Fibroblast of the aortic adventitia (primary cell): ENCODE results near the gene IPPK. TPM values are rescaled to one million over a fixed set of nuclear protein-coding genes. Genes with fewer than 3 reads are reported as not detected.

Source experiments
- DNase-seq: peaks from one replicate; pipeline ENCODE4 v3.0.0-alpha.2; 2010; ENCODE audit warnings: low read depth
- H3K4me3 ChIP-seq: 2 replicates; pipeline ENCODE4 v1.5.1; 2011; ENCODE audit warnings: low read depth, mild to moderate bottlenecking, control low read depth, low read length, moderate library complexity
- CTCF ChIP-seq: IDR thresholded peaks from 2 replicates; pipeline ENCODE4 v1.5.1; 2011; ENCODE audit warnings: mild to moderate bottlenecking, low read length, control low read depth, inconsistent platforms; ENCODE audit not compliant: insufficient read depth
- total RNA-seq: library from RNA; depleted of rRNA; stranded (reverse); fragments of >200 nt; gene quantifications from 2 replicates; pipeline ENCODE4 v1.2.3, GENCODE V29; 2012; ENCODE audit warnings: low replicate concordance

IPPK gene
- total RNA-seq, 1 donor: 9.6 TPM

DNA sequence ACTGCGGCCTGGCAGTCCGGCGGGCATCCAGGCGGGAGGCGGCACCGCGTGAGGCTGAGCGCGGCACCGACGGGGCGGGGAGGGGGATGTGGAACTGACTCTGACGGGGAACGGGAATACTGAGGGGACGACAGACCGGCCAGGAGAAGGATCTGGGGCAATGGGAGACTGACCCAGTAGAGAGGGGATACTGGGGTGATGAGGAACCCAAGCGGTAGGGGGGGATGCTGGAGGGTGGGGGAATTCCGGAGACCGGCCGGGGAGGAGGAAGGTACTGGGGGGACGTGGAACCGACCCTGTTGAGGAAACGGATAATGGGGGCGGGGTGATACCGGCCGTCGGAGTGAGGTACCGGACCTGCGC is 423 bp downstream of the IPPK start:
- no peak for TF ChIP-seq CTCF
- no peak for DNase-seq
- H3K4me3 ChIP-seq: peak overlapping the region; percentile 98

GRCh38 chr9:92668746-92669526 is 995 bp downstream of the IPPK start:
- TF ChIP-seq CTCF: no peak
- DNase-seq: peak; percentile 51
- peak overlapping the region; percentile 98 for H3K4me3 ChIP-seq

DNA sequence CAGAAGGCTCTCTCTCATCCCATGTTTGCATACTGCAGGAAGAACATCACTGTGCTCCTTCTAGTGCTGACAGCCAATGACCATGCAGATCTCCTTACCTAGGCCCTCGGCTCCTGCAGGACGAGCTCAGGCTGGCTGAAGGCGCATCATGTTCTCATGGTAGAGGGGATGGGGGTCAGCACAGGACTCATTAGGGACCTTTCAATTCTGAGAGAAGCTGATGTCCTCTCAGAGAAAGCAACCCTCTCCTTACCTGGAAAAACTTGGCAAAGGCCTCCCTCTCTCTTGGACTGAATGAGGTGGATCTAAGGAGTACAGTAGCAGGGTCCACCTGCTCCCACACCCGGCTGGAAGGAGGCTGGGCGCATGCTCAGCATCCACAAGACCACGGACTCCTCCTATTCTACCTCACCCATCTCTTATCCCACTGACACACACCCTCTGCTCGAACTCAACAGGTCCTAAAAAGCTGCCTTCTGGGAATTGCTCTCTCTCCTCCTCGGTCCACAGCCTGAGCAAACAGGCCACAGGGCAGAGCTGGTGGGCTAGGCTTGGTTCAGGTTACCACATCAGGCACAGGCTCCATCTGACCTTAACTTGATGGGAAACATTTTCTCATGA is 2.9 kb downstream of the IPPK start:
- TF ChIP-seq CTCF: no peak
- no peak for DNase-seq
- no peak overlapping the region for H3K4me3 ChIP-seq

DNA sequence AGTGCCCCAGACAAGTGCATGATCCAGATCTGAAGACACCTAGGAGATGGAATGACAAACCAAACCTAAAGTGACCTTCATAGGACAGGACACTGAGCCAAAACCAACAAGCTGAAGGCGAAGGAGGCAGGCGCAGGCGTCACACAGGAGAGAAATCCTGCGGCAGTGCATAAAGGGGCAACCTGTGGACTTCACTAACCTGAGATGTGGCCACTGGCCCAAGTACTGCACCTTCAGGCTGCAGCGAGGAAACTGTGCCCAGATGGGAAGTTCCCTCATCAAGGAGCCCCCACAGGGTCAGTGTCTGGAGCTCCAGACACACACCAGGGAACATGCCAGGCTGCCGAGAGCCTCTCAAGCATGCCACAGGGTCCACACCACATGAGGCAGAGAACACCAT is 3.7 kb downstream of the IPPK start:
- no peak for DNase-seq
- H3K4me3 ChIP-seq: no peak overlapping the region
- TF ChIP-seq CTCF: no peak

DNA sequence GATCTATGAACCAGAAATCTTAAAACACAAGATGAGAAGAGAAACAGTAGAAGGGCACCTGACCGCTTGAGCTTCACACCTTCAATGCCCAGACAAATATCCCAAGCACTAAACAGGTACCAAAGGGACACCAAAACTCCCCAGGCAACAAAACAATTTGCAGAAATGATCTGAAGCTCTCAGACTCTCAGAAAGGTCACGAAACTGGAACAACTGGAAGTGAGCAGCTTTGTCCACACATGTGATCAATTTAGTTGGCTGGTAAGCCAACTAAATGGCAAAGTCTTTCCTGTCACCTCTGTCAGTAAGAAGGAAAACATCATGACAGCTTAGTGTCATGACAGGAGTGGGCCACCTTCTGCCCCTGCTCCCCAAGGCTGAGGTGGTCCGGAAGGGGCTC is 4.1 kb downstream of the IPPK start:
- DNase-seq: no peak
- no peak overlapping the region for H3K4me3 ChIP-seq
- no peak for TF ChIP-seq CTCF

- TF ChIP-seq CTCF: no peak
- no peak overlapping the region for H3K4me3 ChIP-seq
- no peak for DNase-seq
Observed at GRCh38 chr9:92664394-92665152, 5.4 kb downstream of the IPPK start.
